Measurements from ENCODE around the gene HBA1.
"Not testable (repeated sequence)": the region's sequence is repeated elsewhere in the genome, so short reads cannot be mapped to it uniquely, and the experiment has no call there.

HBA1 gene

DNA sequence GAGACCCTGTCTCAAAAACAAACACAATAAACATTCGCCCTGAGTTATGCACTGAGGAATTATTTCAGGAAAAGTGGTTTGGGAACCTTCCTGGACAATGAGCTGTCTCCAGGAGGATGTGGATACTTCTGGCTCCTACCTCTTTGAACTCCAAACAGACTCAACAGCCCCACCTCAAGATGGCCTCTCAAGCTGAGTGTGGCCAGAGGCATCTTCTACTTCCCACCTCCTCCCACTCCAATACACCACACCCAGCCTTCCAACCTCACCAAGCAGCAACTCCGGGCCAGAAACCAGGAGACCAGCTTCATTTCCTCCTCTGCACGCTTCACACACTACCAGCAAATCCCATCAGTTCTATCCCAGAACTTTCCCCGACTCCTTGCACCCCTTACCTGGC, 15.4 kb downstream of the HBA1 start:
- DNase-seq (ENCODE audit: extremely low read depth, low read depth) = no peak
- TF ChIP-seq, protein P1, sequence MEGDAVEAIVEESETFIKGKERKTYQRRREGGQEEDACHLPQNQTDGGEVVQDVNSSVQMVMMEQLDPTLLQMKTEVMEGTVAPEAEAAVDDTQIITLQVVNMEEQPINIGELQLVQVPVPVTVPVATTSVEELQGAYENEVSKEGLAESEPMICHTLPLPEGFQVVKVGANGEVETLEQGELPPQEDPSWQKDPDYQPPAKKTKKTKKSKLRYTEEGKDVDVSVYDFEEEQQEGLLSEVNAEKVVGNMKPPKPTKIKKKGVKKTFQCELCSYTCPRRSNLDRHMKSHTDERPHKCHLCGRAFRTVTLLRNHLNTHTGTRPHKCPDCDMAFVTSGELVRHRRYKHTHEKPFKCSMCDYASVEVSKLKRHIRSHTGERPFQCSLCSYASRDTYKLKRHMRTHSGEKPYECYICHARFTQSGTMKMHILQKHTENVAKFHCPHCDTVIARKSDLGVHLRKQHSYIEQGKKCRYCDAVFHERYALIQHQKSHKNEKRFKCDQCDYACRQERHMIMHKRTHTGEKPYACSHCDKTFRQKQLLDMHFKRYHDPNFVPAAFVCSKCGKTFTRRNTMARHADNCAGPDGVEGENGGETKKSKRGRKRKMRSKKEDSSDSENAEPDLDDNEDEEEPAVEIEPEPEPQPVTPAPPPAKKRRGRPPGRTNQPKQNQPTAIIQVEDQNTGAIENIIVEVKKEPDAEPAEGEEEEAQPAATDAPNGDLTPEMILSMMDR (IDR thresholded peaks at IDR 0.05; ENCODE audit: low read depth, low read length) = no peak

DNA sequence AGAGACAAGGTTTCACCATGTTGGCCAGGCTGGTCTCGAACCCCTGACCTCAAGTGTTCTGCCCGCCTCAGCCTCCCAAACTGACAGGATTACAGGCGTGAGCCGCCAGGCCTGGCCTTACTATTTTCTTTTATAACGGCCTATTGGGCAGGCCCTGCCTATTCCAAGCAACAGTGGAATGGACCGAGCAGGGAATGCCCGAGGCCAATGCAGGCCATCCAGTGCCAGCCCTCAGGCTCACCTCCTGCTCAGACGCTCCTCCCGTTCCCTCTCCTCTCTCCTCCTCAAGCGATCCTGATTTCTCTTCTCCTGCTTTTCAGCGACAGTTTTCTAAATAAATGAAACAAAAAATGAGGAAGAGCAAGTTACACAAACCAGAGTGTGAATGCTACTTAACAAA, 16.2 kb downstream of the HBA1 start:
- DNase-seq (ENCODE audit: extremely low read depth, low read depth) = no peak
- TF ChIP-seq, protein P1 (IDR thresholded peaks at IDR 0.05; ENCODE audit: low read depth, low read length) = no peak

DNA sequence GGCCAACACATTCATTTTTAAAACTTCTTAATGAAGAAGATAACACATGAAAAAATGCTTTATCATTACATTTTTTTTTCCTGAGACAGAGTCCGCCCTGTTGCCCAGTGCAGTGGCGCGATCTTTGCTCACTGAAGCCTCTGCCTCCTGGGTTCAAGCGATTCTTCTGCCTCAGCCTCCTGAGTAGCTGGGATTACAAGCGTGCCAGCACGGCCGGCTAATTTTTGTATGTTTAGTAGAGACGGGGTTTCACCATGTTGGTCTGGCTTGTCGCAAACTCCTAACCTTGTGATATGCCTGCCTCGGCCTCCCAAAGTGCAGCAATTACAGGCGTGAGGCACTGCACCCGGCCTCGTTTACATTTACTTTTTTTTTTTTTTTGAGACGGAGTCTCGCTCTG, 17.0 kb downstream of the HBA1 start:
- TF ChIP-seq, protein P1 (IDR thresholded peaks at IDR 0.05; ENCODE audit: low read depth, low read length) = no peak
- no peak for DNase-seq (ENCODE audit: extremely low read depth, low read depth)

DNA sequence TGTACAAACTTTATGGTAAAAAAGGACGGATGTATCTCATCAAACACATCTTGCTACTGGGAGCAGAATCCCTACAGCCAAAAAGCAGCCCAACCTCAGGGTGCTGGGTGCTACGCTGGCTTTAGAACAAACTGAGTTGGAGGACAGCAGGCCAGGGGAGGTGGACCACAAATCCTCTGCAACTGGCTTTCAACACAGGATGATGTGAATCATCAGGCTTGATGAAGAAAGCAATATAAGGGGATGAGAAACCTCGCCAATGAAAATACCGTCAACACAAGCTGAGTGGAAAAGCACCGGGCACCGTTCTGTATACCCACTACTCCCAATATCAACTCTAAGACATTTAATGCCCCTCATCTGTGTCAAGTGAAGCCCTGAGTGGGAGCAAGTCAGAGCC, 18.0 kb downstream of the HBA1 start:
- no peak for DNase-seq (ENCODE audit: extremely low read depth, low read depth)

DNA sequence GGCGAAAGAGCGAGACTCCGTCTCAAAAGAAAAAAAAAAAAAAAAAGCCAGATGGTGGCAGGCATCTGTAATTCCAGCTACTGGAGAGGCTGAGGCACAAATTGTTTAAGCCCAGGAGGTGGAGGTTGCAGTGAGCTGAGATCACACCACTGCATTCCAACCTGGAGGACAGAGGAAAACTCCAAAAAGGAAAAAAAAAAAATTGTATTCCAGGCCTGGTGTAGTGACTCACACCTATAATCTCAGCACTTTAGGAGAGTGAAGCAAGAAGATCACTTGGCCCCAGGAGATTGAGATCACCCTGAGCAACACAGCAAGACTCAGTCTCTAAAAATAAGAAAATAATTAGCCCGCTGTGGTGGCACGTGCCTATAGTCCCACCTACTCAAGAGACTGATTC, 23.9 kb downstream of the HBA1 start:
- TF ChIP-seq, protein P1 (IDR thresholded peaks at IDR 0.05; ENCODE audit: low read depth, low read length) = no peak
- no peak for DNase-seq (ENCODE audit: extremely low read depth, low read depth)

More for the DNA sequence above, 18.0 kb downstream of the HBA1 start:
- TF ChIP-seq, protein P1 (IDR thresholded peaks at IDR 0.05; ENCODE audit: low read depth, low read length) = no peak

DNA sequence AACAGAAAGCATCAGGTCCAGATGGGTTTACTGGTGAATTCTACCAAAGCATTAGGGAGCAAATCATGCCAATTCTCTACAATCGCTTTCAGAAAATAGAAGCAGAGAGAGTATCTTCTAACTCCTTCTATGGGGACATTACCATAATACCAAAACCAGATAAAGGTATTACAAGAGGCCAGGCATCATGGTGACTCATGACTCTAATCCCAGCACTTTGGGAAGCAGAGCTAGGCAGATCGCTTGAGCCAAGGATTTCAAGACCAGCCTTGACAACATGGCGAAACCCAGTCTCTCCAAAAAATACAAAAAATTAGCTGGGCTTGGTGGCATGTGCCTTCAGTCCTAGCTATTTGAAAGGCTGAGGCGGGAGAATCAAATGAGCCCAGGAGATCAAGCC, 26.8 kb downstream of the HBA1 start:
- TF ChIP-seq, protein P1 (IDR thresholded peaks at IDR 0.05; ENCODE audit: low read depth, low read length) = no peak

DNA sequence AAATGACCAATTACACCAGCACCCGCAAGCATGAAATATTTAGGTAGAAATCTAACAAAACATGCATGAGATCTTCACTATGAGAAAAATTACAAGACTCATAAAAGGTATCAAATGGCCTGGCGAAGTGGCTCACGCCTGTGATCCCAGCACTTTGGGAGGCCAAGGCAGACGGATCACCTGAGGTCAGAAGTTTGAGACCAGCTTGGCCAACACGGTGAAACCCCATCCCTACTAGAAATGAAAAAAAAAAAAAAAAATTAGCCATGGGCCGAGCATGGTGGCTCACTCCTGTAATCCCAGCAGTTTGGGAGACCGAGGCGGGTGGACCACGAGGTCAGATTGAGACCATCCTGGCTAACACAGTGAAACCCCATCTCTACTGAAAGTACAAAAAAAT, 27.6 kb downstream of the HBA1 start:
- not testable (repeated sequence) for DNase-seq (ENCODE audit: extremely low read depth, low read depth)

More for the DNA sequence above, 26.8 kb downstream of the HBA1 start:
- DNase-seq (ENCODE audit: extremely low read depth, low read depth) = no peak

DNA sequence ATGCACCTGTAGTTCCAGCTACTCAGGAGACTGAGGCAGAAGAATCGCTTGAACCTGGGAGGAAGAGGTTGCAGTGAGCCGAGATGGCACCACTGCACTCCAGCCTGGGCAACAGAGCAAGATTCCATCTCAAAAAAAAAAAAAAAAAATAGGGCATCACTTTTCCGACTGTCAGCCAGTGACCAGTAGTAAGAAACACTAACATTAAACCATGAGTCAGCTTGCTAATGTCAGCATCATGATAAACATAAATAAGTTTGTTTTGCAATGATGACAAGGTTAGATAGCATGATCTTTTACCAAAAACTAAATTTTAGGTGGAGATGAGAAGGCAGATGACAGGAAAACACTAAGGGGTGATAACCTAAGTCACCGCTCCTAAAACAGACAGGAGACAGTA, 32.9 kb downstream of the HBA1 start:
- not testable (repeated sequence) for DNase-seq (ENCODE audit: extremely low read depth, low read depth)

DNA sequence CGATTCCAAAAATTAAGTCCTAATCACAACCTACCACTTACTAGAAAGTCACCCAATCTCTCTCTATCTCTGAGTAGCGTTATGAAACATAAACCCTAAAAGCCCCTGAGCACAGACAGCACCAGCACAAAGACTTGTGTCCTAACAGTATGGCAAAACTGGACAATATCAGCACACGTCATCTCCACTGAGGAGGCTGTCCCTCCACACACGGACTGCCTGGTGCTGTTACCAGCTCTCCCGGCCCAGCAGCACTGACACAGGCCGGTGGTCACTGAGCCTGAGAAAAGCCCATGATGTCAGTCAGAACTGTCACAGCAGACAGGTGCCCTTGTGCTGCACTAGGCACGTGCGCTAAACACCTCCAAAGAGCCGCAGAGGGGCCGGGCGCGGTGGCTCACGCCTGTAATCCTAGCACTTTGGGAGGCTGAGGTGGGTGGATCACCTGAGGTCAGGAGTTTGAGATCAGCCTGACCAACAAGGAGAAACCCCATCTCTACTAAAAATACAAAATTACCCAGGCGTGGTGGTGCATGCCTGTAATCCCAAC, 35.2 kb downstream of the HBA1 start:
- not testable (repeated sequence) for DNase-seq (ENCODE audit: extremely low read depth, low read depth)

Data from AG09319 (cell line).